HG03095 (cell line): ENCODE measurements around the gene CELSR3.

ENCODE experiments used
- ATAC-seq: cut with Tn5 transposase; IDR thresholded peaks from one replicate; pipeline ENCODE4 v1.9.1; 2021; ENCODE audit warnings: moderate library complexity; ENCODE audit not compliant: unreplicated experiment

Gene CELSR3

DNA sequence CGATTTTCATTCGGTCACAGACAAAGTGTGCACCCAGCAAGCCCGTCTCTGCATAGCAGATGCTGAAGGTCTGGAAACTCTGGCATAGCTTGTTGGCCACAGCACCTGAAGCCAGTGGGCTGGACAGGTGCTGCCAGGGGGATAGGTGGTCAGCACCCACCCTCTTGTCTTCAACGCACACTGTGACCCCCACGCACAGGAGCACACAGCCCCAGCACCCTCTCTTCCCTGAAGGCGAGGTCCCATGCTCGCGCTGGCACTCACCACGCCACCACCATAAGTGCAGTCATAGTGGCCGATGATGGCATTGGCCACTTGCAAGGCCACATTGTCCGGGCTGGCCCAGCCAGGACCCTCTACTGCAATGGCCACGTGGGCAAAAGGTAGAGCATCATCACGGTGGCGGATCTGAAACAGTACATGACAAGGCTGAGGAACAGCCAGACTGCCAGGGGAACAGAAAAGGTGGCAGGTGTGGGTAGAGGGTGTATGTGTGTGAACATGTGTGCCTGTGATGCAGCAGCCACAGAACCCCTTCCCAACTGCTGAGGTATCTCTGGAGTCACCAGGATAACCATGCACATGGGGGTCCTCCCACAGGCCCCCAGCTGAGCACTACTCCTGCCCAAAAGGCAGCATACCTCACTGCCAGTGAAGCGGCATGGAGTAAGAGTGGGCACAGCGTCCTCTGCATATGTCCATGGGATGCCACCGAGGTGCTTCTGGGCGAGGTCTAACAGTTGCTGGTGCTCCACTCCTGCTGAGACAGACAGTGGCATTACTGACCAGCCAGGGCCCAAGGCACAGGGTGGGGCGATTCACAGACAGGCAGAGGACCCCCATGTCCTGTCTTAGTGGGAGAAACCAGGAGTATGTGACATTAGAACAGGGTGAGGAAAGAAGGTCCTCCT is 61.7 kb downstream of the CELSR3 start:
- no peak for ATAC-seq

DNA sequence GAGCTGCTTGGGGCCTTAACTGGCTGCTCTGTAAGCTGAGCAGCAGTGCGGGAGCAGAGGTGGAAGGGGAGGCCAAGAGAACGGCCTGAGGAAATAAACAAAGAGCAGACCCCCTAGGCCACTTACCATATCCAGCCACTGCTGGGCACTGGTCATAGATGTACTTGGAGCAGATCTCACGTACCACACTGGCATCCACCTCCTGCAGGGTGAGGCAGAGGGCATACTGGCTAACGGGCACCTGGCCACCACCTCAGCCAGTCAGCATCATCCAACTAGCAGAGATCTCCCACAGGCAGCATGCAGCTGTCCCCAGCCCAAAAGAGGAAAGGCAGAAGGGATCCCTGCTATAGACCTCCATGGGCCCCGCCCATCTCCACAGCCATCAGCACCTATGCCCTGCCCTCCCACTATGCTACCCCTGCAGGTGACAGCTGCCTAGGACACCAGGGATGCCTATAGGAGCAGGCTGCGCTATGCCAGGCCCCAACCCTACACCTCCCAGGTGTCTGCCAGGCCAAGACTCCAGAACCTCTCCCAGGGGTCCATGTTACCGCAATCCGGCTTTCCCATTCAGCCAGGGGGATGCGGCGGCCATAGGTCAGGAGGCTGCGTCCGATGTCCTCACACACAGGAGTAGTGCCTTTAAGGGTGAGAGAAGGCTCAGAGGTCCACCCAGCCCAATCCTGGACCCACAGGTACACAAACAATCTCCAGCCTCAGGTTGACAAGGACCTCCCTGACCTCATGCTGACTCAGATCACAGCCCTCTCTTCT is 63.0 kb downstream of the CELSR3 start:
- no peak for ATAC-seq

- no peak for ATAC-seq
Measured at GRCh38 chr3:48599077-48599501, 63.6 kb downstream of the CELSR3 start.

GRCh38 chr3:48598323-48599076 is 64.2 kb downstream of the CELSR3 start:
- no peak for ATAC-seq

GRCh38 chr3:48597408-48597800 is 65.3 kb downstream of the CELSR3 start:
- ATAC-seq, result no peak

- ATAC-seq, result no peak
Measured at GRCh38 chr3:48596676-48597407, 65.8 kb downstream of the CELSR3 start.

GRCh38 chr3:48596157-48596556 is 66.5 kb downstream of the CELSR3 start:
- ATAC-seq, result no peak

DNA sequence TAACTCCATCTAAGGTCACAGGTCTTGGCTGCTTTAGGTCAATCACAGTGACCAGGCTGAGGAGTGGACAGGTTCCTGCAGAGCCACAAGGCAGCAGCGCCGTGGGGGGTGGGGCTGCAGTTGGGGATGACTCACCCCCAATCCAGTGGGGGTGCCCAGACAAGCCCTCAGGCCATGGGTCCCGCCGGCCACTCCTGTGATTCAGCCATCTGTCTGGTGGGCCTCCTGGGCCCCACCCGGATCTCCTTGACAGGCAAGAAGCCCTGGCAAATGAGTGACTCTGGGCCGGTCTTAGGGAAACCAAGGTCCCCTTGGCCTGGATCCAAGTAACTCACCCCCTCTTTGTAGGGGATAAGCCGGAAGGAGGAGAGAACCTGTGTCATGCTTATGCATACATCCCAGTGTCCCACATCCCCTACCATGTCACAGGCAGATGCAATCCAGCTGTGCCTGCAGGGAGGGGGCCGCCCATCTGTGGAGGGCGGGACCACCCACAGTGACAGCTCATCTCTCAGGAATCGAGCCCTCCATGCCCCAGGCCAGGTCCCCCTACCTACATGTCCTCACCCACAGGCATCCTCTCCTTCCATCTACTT is 67.1 kb downstream of the CELSR3 start:
- ATAC-seq, result no peak

GRCh38 chr3:48595075-48595525 is 67.6 kb downstream of the CELSR3 start, which contains the start of gene COL7A1:
TSS of gene COL7A1 (minus strand) at chr3:48595329. CDS start at chr3:48595159, 170 bp downstream.
- ATAC-seq, result no peak

DNA sequence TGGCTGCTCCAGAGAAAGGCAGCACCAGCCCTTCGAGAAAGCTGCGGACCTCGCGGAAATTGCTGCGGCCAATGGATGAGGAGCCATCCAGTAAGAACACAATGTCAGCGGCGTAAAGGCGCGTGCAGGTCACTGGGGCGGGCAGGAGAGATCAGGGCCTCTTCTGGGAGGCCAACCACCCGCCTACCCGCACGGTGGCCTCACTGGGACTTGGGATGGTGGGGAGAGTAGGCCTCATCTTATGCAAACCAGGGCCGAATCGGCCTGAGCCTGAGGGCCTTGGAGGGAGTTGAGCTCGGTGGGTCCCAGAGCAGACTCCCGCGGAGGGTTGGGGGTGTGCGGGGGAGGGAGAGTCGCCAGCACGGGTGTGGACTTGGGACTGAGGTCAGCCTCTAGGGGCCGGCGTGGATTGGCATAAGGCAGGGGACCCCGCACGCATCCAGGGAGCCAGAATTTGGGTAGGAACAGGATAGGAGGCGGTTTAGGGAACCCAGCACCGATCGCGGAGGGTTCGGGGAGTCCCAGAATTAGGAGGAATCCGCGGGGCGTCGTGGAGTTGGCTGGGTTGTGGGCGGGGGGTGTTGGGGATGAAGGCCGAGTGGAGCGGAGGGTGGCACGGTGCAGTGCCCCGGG is 68.2 kb downstream of the CELSR3 start:
- ATAC-seq, result no peak

DNA sequence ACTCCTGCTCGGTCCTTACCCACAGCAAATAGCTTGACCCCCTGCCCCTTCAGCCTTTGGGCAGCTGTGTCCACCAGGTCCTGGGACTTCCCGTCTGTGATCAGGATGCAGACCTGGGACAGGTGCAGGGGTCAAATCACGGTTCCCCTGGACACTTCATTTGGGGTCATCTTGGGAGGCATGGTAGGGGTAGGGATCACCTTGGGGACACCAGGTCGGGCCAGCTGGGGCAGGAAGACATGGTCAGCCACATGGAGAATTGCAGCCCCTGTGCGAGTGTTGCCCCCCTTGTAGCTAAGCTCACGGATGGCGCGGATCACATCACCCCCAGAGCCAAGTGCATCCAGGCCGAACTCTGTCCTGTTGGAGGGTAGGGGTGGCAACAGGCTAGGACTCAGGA is 69.3 kb downstream of the CELSR3 start:
- ATAC-seq, result no peak

DNA sequence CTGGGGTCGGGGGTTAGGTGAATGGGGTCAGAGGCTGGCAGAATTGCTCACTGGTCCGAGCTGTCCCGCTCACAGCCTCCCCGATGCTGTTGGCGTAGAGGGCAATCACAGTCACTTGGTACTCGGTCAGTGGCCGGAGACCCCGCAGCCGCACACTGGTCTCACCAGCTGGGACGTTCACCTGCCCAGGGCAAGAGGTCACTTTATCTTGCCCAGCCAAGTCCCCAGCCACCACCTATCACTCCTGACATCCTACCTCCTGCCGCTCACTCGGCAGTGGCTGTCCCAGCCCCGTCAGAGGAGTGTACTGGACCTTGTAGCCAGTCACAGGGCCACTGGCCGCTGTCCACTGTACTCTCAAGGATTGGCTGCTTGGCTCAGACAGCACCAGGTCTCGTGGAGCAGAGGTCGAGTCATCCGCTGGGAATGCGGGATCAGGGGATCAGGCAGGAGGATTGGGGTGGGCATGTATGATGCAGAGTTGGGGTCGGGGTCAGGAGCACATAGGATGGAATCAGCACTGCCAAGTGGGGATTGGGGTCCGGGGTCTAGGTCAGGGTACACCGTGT is 70.1 kb downstream of the CELSR3 start:
- no peak for ATAC-seq

- no peak for ATAC-seq
Measured at GRCh38 chr3:48591886-48592518, 70.7 kb downstream of the CELSR3 start.

GRCh38 chr3:48591436-48591835 is 71.2 kb downstream of the CELSR3 start:
- ATAC-seq, result no peak

DNA sequence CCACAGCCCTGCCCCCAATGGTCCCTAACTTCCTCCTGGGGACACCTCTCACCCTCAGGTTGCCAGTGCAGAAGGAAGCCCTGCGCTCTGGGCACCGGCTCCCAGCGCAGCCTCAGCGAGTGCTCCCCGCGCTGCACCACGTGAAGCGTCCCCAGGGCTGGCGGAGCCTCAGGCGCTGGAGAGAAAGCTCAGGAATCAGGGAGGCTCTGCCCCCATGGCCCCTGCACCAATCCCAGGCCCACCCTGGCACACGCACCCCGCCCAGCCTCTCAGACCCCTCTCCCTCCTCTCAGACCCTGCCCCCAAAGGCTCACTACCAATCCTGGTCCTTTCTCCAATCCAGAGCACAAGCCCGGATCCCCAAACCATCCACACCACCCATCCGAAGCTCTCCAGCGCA is 74.5 kb downstream of the CELSR3 start:
- ATAC-seq, result no peak

DNA sequence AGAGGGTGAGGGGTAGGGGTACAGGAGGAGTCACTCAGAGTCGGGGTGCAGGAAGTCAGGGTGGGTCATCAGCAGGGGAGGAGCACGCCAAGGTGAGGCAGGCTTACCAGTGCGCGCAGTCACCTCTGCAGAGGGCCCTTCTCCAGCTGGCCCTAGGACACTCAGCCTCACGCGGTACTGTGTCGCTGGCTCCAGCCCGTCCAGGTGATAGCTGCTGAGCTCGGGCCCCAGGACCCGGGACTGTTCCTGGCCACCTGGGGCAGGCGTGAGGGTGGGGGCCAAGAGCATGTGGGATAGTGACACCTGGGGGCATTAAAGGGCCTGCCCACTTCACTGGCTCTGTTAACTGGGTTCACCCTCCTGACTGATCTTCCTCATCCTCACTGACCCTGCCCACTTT is 75.0 kb downstream of the CELSR3 start:
- ATAC-seq, result no peak
